ENCODE results near the gene WFIKKN1.

GRCh38 chr16:619476-620100, 11.2 kb upstream of the WFIKKN1 start:
- TF ChIP-seq, protein P1, sequence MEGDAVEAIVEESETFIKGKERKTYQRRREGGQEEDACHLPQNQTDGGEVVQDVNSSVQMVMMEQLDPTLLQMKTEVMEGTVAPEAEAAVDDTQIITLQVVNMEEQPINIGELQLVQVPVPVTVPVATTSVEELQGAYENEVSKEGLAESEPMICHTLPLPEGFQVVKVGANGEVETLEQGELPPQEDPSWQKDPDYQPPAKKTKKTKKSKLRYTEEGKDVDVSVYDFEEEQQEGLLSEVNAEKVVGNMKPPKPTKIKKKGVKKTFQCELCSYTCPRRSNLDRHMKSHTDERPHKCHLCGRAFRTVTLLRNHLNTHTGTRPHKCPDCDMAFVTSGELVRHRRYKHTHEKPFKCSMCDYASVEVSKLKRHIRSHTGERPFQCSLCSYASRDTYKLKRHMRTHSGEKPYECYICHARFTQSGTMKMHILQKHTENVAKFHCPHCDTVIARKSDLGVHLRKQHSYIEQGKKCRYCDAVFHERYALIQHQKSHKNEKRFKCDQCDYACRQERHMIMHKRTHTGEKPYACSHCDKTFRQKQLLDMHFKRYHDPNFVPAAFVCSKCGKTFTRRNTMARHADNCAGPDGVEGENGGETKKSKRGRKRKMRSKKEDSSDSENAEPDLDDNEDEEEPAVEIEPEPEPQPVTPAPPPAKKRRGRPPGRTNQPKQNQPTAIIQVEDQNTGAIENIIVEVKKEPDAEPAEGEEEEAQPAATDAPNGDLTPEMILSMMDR (tag by site-specific recombination; IDR thresholded peaks at IDR 0.05): no peak
- TF ChIP-seq, protein P2, sequence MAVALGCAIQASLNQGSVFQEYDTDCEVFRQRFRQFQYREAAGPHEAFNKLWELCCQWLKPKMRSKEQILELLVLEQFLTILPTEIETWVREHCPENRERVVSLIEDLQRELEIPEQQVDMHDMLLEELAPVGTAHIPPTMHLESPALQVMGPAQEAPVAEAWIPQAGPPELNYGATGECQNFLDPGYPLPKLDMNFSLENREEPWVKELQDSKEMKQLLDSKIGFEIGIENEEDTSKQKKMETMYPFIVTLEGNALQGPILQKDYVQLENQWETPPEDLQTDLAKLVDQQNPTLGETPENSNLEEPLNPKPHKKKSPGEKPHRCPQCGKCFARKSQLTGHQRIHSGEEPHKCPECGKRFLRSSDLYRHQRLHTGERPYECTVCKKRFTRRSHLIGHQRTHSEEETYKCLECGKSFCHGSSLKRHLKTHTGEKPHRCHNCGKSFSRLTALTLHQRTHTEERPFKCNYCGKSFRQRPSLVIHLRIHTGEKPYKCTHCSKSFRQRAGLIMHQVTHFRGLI (tag by site-specific recombination; IDR thresholded peaks at IDR 0.05): no peak
- TF ChIP-seq ZNF324 (tag by site-specific recombination; IDR thresholded peaks at IDR 0.05) (no peak), ZNF266 (tag by site-specific recombination; IDR thresholded peaks at IDR 0.05; ENCODE audit: low read depth) (no peak), KLF9 (tag by site-specific recombination; IDR thresholded peaks at IDR 0.05; ENCODE audit: low read depth) (no peak), ZNF274 (IDR thresholded peaks at IDR 0.05; ENCODE audit: low read length) (no peak), ZNF274 (tag by site-specific recombination; IDR thresholded peaks at IDR 0.05; ENCODE audit: borderline replicate concordance) (no peak), ZNF350 (tag by site-specific recombination; IDR thresholded peaks at IDR 0.05) (no peak), ZNF624 (tag by site-specific recombination; IDR thresholded peaks at IDR 0.05) (no peak), ZFP37 (tag by site-specific recombination; IDR thresholded peaks at IDR 0.05) (no peak)
- TF ChIP-seq, protein P3, sequence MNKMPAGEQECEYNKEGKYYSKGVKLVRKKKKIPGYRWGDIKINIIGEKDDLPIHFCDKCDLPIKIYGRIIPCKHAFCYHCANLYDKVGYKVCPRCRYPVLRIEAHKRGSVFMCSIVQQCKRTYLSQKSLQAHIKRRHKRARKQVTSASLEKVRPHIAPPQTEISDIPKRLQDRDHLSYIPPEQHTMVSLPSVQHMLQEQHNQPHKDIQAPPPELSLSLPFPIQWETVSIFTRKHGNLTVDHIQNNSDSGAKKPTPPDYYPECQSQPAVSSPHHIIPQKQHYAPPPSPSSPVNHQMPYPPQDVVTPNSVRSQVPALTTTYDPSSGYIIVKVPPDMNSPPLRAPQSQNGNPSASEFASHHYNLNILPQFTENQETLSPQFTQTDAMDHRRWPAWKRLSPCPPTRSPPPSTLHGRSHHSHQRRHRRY (tag by site-specific recombination; IDR thresholded peaks at IDR 0.05): no peak

All from HEK293 (cell line).